Measurements from ENCODE around the gene MDM1.

The MDM1 gene

DNA sequence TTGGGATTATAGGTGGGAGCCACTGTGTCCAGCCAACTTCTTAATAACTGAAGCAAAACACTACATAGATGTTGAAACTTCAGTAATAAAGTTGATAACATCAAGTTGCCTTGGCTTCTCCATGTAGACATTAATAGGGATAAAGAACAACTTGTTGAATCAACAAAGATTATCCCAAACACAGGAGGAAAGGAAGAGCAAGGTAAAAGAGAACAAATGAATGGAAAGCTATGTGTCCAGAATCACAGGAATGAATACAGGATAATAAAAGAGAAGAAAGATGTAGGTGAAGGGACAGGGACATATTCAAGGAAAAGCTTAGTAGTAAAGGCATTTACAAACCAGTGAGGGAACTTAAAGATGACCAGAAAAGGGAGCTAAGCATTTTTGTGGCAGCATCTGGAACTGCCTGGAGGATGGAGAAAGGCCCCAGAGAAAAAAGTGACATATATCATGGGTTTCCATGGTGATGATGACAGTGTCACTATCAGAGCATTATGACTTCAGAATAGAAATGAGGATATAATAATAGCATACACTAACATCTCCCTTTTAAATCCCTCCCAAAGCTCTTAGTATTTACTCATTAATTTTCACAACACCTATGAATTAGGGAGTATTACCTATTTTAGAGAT is 24.0 kb upstream of the MDM1 start:
- DNase-seq, result no peak

DNA sequence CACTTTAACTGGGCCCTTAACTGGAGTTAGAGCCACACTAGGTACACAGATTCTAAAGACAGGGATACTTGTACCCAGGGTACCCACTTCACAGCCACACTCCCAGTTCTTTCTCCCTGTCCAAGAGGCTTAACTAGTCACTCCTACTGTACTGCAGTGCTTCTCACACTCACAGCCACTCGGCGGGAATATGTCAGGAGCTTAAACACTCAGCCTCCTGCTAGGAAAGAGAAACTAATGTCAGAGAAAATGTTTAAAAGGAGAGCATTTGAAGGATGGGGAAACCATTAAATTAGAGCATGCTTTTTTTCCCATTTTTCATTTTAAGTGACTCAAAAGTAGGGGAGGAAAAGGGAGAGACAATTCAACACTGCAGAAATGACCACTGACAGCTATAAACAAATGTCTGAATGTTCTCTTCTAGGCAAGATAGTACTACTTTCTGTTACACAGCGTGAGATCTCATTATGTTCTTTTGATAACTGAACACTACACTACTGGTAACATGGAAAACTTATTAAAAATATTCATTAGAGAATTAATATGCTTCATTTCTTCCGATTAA is 22.9 kb upstream of the MDM1 start:
- DNase-seq, result no peak

DNA sequence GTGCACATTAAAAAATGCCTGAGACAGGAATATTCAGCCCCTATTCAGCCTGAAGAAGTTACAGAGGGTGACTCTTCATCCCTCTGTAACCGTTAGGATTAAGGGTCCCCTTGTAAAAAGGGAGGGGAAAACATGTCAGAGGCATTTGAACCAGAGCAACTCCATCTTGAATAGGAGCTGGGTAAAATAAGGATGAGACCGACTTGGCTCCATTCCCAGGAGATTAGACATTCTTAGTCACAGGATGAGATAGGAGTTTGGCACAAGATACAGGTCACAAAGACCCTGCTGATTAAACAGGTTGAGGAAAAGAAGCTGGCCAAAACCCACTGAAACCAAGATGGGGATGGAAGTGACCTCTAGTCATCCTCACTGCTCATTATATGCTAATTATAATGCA is 19.9 kb upstream of the MDM1 start:
- DNase-seq, result no peak

DNA sequence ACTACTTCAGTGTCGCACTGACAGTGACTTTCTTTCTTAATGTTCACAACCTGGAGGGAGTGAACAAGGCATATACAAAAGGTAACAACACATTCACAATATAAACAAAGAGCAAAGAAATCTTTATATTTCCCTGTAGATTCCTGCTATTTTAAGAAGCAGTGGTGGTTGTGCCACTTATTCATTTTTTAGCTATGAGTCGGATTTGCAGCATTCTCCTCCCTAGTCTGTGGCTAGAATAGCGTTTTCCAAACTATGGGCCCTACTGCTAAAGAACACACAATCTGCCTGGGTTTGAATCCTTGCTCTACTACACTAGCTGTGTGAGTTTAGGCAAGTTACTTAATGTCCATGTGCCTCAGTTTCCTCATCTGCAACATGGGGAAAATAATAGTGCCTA is 18.6 kb upstream of the MDM1 start:
- no peak for DNase-seq

DNA sequence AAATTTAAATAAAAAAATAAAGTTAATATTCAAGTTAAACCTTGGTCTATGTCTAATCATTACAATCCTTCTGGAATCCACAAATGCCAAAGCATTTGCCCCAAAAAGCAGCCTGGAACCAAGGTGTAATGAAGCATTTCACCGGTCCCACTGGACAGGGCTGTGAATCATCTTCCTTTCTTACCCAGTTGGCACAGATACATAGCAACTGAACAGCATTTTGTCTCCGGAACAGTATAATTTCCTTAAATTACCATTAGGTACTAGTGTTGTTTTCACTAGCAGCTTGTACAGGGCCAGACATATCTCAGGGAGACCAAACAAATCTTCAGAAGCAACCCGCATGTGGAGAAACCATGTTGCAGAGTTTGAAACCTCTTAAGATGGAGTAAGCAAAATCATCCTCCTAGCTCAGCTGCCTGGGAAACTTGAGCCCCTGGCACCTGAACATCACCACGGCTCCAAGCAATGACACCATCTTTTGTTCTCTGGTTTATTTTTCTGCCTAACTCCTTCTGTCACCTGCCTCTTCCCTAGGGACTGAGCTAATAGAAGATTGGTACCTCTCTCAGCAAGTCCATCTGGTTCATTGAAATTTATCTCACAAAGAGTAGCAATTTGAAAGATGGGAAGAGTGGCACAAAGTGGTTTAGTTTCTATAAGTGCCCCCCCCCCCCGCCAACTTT is 17.9 kb upstream of the MDM1 start:
- no peak for DNase-seq

DNA sequence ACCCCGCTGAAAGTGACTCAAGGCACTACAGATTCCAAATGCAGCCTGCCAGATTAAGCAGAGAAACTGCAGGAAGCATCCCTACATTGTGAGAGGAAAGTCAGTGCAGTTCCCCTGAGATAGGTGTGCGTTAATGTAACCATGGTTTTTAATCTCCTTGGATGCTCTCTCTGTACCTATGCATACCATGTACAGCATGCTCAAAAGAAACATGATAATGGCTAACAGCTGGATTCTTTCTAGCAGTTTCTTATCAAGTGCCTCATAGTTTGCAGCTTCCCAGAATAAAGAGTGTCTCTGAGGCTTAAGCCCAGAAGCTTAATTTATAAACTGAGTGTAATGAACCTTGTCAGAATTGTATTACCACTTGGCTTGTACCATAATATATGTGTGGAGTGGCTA is 17.1 kb upstream of the MDM1 start:
- no peak for DNase-seq

DNA sequence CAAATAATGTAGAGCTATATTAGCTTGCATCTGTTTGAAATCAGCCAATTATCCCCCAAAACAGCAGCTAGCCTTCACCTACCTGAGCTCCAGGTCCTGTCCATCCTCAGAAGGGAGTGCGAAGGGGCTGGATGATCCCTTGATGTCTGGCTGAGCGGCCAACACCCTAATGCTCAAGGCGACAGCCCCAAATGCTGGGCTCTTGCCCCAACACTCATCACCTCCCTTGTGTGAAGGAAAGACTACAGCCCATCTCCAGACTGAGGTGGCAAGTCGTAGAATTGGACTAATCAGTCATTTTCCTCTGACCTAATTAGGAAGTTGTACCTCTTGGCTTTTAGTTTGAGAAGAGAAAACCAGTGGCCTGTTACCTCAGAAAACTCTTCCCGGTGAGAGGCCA is 16.3 kb upstream of the MDM1 start:
- DNase-seq, result no peak

DNA sequence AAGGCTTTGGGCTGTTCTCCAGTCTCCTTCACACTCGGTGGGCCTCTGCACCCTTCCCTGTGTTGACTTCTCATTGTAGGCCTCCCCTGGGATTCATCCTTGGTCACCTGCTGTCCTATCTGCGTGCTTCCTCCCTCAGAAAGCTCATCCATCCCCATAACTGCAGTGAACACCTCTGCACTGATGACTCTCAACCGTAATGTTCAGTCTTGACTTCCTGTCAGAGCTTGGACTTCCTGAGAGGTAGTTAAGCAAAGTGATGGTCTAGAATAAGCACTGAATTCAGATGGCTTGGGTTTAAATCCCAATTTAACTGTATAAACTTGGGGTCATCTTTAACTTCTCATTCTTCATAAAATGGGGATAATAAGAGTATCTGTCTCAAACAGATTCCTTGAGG is 13.6 kb upstream of the MDM1 start:
- no peak for DNase-seq

DNA sequence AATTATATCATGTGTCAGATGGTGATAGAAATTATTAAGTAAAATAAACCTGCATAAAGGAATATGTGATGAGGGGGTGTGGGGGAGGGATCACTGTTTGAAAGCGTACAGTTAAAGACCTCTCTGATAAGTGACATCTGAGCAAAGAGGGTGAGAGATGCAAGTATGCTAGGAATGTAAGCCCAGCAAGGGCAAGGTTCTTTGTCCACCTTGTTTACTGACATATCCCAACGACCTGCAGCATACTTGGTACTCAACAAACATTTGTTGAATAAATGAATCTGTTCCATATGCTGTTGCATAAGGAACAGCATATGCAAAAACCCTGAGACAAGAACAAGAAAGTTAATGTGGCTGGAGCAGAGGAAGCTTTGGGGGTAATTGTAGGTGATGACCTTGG is 12.0 kb upstream of the MDM1 start:
- no peak for DNase-seq

DNA sequence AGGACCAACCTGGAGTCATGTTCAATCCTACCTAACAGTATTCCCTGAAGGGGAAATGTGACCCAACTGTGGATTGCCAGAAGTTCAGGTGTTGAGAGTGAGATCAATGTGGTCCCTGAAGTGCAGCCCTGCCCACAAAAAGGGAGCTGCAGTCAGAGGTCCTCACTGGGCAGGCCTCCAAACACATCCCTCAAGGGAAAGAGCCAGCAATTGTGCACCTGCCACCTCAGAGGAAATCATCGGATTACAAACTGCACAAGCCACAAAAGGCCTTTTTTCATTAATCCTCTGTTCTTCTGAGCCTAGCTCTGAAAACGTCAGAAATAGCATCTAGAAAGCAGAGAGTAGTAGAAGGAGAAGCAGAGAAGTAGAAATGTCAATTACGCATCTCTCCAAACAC is 10.8 kb upstream of the MDM1 start:
- no peak for DNase-seq

DNA sequence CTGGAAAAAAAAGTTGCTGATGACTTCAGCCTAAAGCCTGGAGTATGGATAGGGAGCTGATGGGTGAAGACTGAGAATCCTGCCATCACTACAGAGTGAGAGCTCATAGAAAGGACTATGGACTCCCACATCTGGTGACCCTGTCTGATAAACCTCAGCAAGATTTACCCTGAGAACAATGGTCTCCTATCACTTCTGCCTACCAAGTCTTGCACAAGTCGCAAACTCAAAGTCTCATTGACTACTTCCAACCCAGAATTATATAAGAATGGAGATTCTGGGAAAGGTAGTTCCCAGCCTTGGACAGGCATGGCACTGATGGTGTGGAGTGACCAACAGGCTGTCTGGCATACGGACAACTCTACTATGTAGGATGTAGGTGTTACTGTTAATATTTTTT is 9.7 kb upstream of the MDM1 start:
- no peak for DNase-seq

DNA sequence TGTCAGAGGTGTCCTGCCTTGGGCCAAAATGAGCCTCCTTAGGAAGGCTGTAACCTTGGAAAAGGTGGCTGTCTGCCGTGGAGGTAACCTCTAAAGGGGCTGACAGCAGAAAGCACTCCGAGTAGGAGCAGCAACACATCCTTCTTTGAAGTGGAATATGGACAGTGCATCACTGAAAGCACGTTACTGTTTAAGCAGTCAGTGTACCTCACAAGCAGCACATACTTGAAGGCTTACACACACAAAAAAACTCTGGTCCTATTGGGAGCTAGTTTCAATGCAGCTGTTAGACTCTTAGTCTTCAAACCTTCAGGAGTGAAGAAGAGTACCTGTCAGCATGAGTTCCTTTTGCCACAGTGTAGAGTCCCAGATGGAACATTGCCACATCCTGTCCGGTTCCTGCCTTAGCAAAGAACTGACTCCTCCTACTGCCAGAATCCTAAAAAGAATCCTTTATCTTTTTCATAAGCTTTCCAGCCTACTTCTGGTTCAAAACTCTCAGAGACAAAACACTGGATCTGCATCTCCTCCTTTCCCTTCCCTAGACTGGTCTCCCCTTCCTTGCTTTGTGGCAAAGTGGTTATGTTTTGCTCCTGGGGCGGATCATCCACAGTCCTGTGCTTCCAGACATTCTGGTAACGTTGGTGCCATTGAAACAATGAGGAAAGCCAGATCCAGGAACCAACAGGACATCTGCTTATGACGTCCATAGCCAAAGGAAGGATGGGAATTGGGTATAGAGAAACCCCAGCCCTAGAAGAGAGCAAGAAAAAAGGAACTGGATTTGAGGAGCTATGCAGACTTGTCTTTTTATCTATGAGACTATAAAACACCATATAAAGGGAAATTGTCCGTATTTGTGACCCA is 8.5 kb upstream of the MDM1 start:
- no peak for DNase-seq

DNA sequence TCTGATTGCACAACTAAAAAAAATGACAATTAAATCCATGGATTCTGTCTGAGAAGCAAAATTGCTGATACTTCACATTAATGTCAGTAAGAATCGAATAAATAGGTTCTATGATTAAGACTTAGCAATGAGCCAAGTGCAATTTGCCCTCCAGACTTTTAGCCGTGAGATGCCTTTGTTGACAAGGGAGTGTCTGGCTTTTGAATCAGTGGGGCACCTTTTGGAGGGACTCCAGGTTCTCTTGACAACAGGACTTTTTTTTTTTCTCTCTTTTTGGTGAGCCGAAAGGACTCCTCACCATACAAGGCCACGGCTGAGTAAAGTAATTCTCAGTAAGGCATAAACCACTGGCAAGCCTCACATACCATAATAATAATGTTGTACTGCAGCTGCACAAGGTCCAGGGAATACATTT is 4.7 kb upstream of the MDM1 start:
- DNase-seq, result no peak

DNA sequence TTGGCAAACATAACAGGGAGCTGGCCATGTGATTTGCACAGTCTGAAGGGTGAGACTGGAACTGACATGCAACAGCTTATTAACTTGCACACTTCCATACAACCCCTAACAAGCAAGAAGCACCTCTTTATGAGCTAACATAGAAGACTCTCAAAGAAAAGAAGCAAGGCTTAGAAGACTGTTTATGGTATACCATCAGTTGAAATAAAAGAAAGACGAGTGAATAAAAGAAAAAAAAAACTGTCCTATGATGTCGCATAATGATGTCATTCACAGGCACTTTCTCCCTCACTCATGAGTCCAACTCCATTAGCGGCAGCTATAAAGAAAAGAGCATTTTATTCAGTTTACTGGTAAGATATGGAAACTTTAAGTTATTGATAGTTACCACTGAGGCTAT is 3.3 kb upstream of the MDM1 start:
- DNase-seq, result no peak

DNA sequence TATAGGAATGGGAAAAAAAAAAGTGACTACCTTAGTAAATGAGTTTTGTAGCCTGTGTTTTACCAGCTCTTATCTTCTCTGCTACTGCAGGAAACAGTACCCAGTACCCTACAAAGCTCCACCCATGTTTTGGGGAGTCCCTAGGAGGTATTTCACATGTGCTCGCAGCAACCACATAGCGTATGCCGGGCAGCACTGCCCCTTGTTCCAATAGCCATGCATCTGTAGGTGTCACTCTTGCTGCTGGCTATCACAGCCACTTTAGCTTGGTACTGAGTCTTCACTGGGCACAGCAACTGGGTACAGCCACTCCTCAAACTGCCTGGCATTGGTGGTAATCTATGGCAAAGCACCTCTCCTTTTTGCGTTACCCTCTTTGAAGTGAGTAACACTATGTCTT is 2.0 kb upstream of the MDM1 start:
- peak in 1 of 6 experiments; percentile 23 for DNase-seq

DNA sequence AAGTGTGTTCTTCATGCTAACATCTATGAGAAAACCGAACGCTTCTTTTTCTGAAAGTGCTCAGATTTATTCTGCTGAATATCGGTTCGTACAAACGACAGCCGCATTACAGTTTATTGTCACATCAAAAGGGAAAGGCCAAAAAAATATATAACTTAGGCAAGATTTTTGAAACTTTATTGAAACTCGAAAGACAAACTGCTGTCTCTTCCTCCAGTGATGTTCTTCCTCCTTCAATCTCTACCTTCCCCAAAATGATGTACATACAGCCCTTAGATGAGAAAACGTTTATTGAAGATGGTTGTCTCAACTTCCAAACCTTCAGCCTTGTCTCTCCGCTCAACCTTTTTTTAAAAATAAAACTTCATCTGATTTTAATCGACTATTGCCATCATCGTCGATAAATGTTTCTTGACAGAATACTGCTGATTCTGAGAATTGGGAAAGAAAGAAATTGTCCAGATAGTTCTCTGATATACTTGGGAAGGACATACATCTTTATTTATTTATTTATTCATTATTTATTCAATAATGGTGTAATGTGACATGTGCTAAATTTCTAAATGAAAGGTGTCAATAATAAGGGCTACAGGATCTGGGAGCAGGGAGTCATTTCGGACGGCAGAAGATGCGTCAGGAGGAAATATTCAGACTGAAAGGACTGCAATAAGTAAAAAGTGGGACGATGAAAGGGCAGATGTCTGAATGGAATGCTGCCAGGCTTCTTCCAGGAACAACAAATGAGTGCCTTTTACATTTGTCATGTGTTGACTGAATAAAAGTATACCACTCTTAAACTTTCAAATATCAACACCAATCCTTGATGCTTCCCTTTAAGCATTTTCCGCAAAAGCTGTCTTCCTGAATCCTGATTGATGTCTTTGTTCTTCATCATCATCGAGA is 817 bp upstream of the MDM1 start:
- DNase-seq, result no peak

DNA sequence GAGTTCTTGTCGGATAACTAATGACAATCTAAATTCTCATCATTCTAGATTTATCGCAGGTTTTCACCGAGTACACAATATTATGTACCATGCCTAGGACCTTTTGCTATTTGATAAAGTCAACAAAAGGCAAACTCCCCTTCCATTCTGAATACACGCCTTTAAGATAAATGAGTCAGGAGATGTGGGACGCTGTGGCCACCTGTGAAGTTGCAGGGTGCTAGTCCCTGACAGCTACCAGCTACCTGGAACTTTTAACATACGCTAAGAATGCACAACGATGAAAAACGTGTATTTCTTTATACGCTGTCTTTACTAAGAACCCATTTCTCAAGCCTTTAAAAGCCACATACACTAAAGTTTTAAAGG is 678 bp downstream of the MDM1 start:
- DNase-seq, result peak in 1 of 6 experiments; percentile 36

DNA sequence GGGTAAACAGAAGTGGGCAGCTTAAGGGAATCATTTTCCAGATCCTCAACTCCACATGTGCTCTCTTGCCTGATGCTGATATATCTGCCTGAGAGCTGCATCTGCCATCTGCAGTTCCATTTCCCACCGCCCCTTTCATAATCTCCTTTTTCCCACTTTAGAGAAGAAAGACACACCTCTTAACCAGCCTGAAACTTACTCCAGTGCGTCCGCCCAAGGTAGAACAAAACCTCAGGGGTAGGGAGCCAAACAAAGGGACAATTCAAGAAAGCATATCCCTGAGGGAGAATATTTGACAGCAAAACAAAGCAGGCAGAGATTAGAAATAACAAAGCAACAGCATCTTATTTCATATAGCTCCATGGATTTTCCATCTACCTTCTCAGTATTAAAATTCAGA is 4.3 kb downstream of the MDM1 start:
- no peak for DNase-seq

DNA sequence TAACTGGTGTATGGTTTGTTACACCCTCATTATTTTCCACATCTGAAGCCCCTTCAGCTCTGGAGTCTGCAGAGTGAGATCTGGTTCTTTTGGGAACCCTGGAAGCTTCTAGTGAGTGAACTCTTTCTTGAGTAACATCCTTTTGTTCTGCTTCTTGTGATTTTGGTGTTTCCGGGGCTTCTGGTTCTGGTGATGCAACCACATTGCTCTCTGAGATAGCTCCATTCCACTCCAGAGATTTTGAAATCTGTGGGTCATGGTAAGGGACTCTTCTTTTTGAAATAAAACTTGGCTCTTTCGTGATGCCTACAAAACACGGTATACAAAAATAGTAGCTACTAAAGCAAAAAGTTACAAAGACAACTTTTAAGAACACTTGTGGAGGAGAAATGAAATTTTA is 5.4 kb downstream of the MDM1 start:
- DNase-seq, result no peak

DNA sequence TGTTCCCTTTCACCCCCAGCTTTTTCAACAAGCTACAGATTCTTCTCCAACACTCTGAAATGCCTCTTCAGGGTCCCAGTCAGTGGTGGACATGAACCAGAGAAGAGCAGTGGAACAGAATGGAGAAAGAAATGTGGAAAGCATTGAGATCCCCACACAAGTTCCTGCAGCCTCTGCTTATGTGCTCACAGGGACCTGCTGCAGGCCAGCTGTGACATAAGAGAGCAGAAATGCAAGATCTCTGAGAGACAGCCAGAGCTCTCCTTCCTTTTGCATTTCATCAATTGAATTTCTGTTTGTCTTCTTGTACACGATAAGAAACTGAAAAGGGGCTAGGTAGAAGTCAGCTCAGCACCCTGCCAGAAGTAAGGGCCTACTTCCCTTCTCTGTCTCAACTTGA is 6.2 kb downstream of the MDM1 start:
- DNase-seq, result no peak

DNA sequence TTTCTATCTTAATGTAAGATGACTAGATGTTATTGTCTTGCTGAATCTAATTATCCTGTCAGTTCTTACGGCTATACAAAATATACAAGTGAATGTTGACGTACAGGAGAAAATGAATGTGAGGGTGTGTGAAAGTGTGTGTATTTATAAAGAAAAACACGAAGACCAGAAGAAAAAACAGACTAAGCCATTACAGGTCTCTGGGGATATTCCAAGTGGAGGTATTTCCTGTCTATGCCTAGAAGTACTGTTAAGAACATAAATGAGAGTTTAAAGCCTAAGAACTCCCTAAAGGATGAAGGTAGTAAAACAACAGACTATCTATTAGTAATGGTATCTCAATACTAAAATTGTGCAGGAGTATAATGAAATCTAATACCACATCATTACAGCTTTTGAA is 7.6 kb downstream of the MDM1 start:
- DNase-seq, result no peak

DNA sequence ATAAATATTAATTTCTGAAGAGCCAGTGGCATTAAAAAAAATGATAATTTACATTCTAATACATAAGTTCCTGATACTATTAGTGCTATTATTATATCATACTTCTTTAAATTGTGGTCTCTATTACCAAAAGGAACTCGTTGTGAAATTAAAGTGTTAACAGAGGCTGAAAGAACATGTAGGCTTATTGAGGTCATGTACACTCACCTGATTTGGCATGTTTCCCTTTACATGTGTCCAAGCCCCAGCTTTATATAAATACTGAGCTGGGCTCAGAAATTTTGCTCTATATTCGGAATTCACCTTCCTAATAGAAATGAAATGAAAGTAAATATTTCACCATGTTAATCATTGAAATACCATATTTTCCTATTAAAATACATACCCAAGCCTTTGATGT is 11.0 kb downstream of the MDM1 start:
- no peak for DNase-seq
